Endothelial cell of umbilical vein (primary cell): Measurements from ENCODE around the gene COL1A2. TPM values are rescaled to one million over a fixed set of nuclear protein-coding genes. Genes with fewer than 3 reads are reported as not detected.

Experiments
- BruUV-seq: library from RNA; stranded (reverse); fragments of 400-500 nt; replicated peaks from 2 replicates; lab custom pipeline; 2021; lab: Mats Ljungman, UMichigan
- CTCF ChIA-PET: fragments of 300-600, 350-600 bp; sonication (Branson Sonifier 250); formaldehyde crosslinking; loops from one replicate; lab custom pipeline; 2021; ENCODE audit warnings: antibody characterized with exemption, inconsistent platforms; lab: Charles Lee
- POLR2A ChIA-PET: fragments of 300-600, 350-600 bp; sonication (Branson Sonifier 250); formaldehyde crosslinking; loops from one replicate; lab custom pipeline; 2021; ENCODE audit warnings: antibody characterized with exemption, inconsistent platforms; lab: Charles Lee
- DNase-seq: peaks from one replicate; pipeline ENCODE4 v3.0.0-alpha.2; 2011; ENCODE audit warnings: low read depth, low spot score
- FAIRE-seq: peaks from 2 replicates; lab custom pipeline; 2011; peaks lifted over from hg19 to GRCh38; lab: Jason Lieb, UNC
- H2AFZ ChIP-seq: 2 replicates; pipeline ENCODE4 v1.6.0; 2012; ENCODE audit warnings: low read depth, low read length, control low read depth, inconsistent platforms
- H3K27ac ChIP-seq: 2 replicates; pipeline ENCODE4 v1.5.1; 2011; ENCODE audit warnings: low read depth, mild to moderate bottlenecking, control low read depth, low read length, moderate library complexity; ENCODE audit not compliant: insufficient read depth
- H3K27me3 ChIP-seq, 2 experiments: 2 replicates each; pipeline versions ENCODE4 v1.6.0 to v1.6.1; 2011; ENCODE audit warnings: low read length in 2 of 2, mixed read lengths in 1 of 2; ENCODE audit not compliant: control insufficient read depth in 2 of 2, insufficient read depth in 2 of 2
- H3K36me3 ChIP-seq, 2 experiments: 2 replicates in 1 of 2; 3 replicates in 1 of 2; pipeline ENCODE4 v1.5.1; 2011; ENCODE audit warnings: low read length in 2 of 2, mild to moderate bottlenecking in 1 of 2, moderate library complexity in 1 of 2; ENCODE audit not compliant: control insufficient read depth in 2 of 2, insufficient read depth in 2 of 2; ENCODE audit errors: extremely low read depth in 1 of 2
- H3K4me1 ChIP-seq: 3 replicates; pipeline ENCODE4 v1.5.1; 2011; ENCODE audit warnings: mild to moderate bottlenecking, low read length; ENCODE audit not compliant: control insufficient read depth, insufficient read depth; ENCODE audit errors: extremely low read depth
- H3K4me2 ChIP-seq: 2 replicates; pipeline ENCODE4 v1.6.1; 2011; ENCODE audit warnings: low read length, control low read depth, mixed read lengths; ENCODE audit not compliant: insufficient read depth
- H3K4me3 ChIP-seq, 3 experiments: fragments of 200-600 bp in 1 of 3; sonication (generic), shearing (Covaris generic) in 1 of 3; replicated peaks in 1 of 3; 2 replicates each; pipeline ENCODE4 v1.5.1; 2011 to 2016; ENCODE audit warnings: control low read depth in 3 of 3, low read length in 3 of 3, mild to moderate bottlenecking in 2 of 3, inconsistent platforms in 1 of 3, low read depth in 1 of 3, moderate library complexity in 1 of 3; ENCODE audit not compliant: insufficient read depth in 1 of 3
- H3K79me2 ChIP-seq: 2 replicates; pipeline ENCODE4 v1.6.0; 2012; ENCODE audit warnings: low read length, inconsistent platforms; ENCODE audit not compliant: control insufficient read depth, insufficient read depth
- H3K9ac ChIP-seq: replicated peaks from 2 replicates; pipeline ENCODE3; 2011; ENCODE audit warnings: low read length, control low read depth; ENCODE audit not compliant: insufficient read depth; ENCODE audit errors: extremely low read depth
- H3K9me1 ChIP-seq: replicated peaks from 3 replicates; pipeline ENCODE4 v1.6.0; 2011; ENCODE audit warnings: mild to moderate bottlenecking, low read length; ENCODE audit not compliant: control insufficient read depth, insufficient read depth; ENCODE audit errors: extremely low read depth
- H3K9me3 ChIP-seq: replicated peaks from 2 replicates; pipeline ENCODE4 v1.5.1; 2012; ENCODE audit warnings: low read length, inconsistent platforms; ENCODE audit not compliant: control insufficient read depth, insufficient read depth
- H4K20me1 ChIP-seq: replicated peaks from 2 replicates; pipeline ENCODE3; 2011; ENCODE audit warnings: mild to moderate bottlenecking, low read length; ENCODE audit not compliant: control insufficient read depth, insufficient read depth; ENCODE audit errors: extremely low read depth
- EZH2 ChIP-seq: IDR thresholded peaks from 2 replicates; pipeline ENCODE4 v1.6.1; 2012; ENCODE audit warnings: borderline replicate concordance, low read depth, mild to moderate bottlenecking, moderate library complexity, low read length, inconsistent platforms; ENCODE audit not compliant: severe bottlenecking
- FOS ChIP-seq: IDR thresholded peaks from 2 replicates; pipeline ENCODE4 v1.6.1; 2011; ENCODE audit warnings: mild to moderate bottlenecking, low read length, moderate library complexity, borderline replicate concordance; ENCODE audit not compliant: insufficient read depth
- GATA2 ChIP-seq: IDR thresholded peaks from 2 replicates; pipeline ENCODE4 v1.7.0; 2011; ENCODE audit warnings: low read depth, mild to moderate bottlenecking, moderate library complexity, mixed read lengths, low read length; ENCODE audit not compliant: insufficient read length, insufficient read depth
- JUN ChIP-seq: IDR thresholded peaks from 2 replicates; pipeline ENCODE4 v1.6.1; 2011; ENCODE audit warnings: borderline replicate concordance, low read depth; ENCODE audit not compliant: insufficient read length, insufficient read depth
- MAX ChIP-seq: IDR thresholded peaks from 2 replicates; pipeline ENCODE4 v1.6.1; 2011; ENCODE audit not compliant: insufficient read depth, insufficient read length
- POLR2A ChIP-seq: IDR thresholded peaks from 2 replicates; pipeline ENCODE4 v1.6.1; 2012; ENCODE audit warnings: low read depth, mild to moderate bottlenecking, control low read depth, low read length
- POLR2AphosphoS5 ChIP-seq: IDR thresholded peaks from 2 replicates; pipeline ENCODE4 v1.6.1; 2012; ENCODE audit warnings: low read depth, mild to moderate bottlenecking, control low read depth, low read length, moderate library complexity; ENCODE audit not compliant: insufficient read depth
- dilution Hi-C: fragments of 300-500 bp; cut with MboI; formaldehyde crosslinking; loops from one replicate; pipeline ENCODE4 v1.15.0; 2019; ENCODE audit warnings: low sequenced_read_pairs; ENCODE audit not compliant: extremely low pct_ligation_motif_present
- intact Hi-C: fragments of 100-400 bp; cut with micrococcal nuclease; formaldehyde crosslinking; loops from one replicate; pipeline ENCODE4 v1.10.0; 2022
- polyA plus RNA-seq, 4 experiments: library from polyadenylated mRNA; depleted of rRNA in 3 of 4; stranded (reverse) in 3 of 4; unstranded in 1 of 4; fragments of >200 nt; gene quantifications; 2 replicates each; pipeline versions ENCODE4 v1.2.1 to v1.2.3, GENCODE V29; 2011 to 2012; ENCODE audit warnings: missing spikeins in 1 of 4
- total RNA-seq: library from RNA; stranded (reverse); gene quantifications from 2 replicates; pipeline ENCODE4 v1.2.3, GENCODE V29; 2021

The COL1A2 gene
- total and polyA plus RNA-seq, 2 donors (not counting 3 experiments of a cell fraction or from before 2014, with no cell fraction given), result 28.9 to 40.8 TPM

- TF ChIP-seq JUN (no peak), FOS (no peak), POLR2A (no peak), MAX (no peak), POLR2AphosphoS5 (no peak), EZH2 (no peak), GATA2 (no peak)
- Histone ChIP-seq H2AFZ (no peak overlapping the region), H3K4me3 (no peak overlapping the region), H3K27me3 (no peaks in the 10 kb centered on the region), H3K9ac (no peak overlapping the region), H3K9me3 (no peaks in the 10 kb centered on the region), H3K79me2 (no peaks in the 10 kb centered on the region), H3K4me2 (no peak overlapping the region), H3K9me1 (no peaks in the 10 kb centered on the region), H4K20me1 (no peaks in the 10 kb centered on the region), H3K27ac (no peak overlapping the region), H3K36me3 (no peaks in the 10 kb centered on the region), H3K4me1 (peaks cover 8% of the 10 kb centered on the region)
- DNase-seq (no peak), FAIRE-seq (no peak)
- BruUV-seq, result no TSS peak
- CTCF ChIA-PET, result interaction anchor here (3.8 kb wide), 1 partner anchor 99 kb away, joined by 868 read pairs; no protein-coding TSS in a partner anchor
- intact Hi-C loops (loop anchor here (10.0 kb wide), 3 partner anchors 308 to 1148 kb away; no protein-coding TSS in a partner anchor), dilution Hi-C loops (no loop called here)
- POLR2A ChIA-PET, result no interaction called here
Measured at GRCh38 chr7:94392393-94392786, 2.3 kb upstream of the COL1A2 start.
